Left ventricle myocardium inferior (tissue), 1 donor: ENCODE measurements around the gene PPM1L. TPM values are rescaled to one million over a fixed set of nuclear protein-coding genes. Genes with fewer than 3 reads are reported as not detected.

Experiments
- DNase-seq: peaks from one replicate; pipeline ENCODE4 v3.0.0-alpha.2; 2020
- H3K27ac ChIP-seq: fragments of 200-600 bp; replicated peaks from 2 replicates; pipeline ENCODE4 v1.8.0; 2021
- H3K27me3 ChIP-seq: fragments of 200-600 bp; 2 replicates; pipeline ENCODE4 v1.8.0; 2021; ENCODE audit warnings: low read depth
- H3K36me3 ChIP-seq: fragments of 200-600 bp; 2 replicates; pipeline ENCODE4 v1.8.0; 2021
- H3K4me1 ChIP-seq: fragments of 200-600 bp; 2 replicates; pipeline ENCODE4 v1.8.0; 2021
- H3K4me3 ChIP-seq: fragments of 200-600 bp; 2 replicates; pipeline ENCODE4 v1.8.0; 2021; ENCODE audit warnings: mild to moderate bottlenecking, moderate library complexity
- H3K9me3 ChIP-seq: fragments of 200-600 bp; replicated peaks from 2 replicates; pipeline ENCODE4 v1.8.0; 2021
- intact Hi-C: fragments of 100-400 bp; cut with micrococcal nuclease; formaldehyde crosslinking; loops from one replicate; pipeline ENCODE4 v1.11.0; 2022
- total RNA-seq: library from RNA; stranded (reverse); fragmentation: NEBNext Ultra II Directional; extraction: Animal tissue kit (Norgen Biotek cat#: 25700); gene quantifications from one replicate; pipeline ENCODE4 v1.2.1, GENCODE V29; 2021
- TF ChIP-seq, protein P1 (sequence below): fragments of 200-600 bp; IDR thresholded peaks from 2 replicates; pipeline ENCODE4 v1.8.0; 2021; ENCODE audit warnings: antibody characterized with exemption, mild to moderate bottlenecking, borderline replicate concordance
- donor health status: DM: no; HTN: yes; CAD: no; lungs with severe emphysema.

PPM1L gene
- total RNA-seq, 1 donor from 2014 or later: 51.1 TPM

DNA sequence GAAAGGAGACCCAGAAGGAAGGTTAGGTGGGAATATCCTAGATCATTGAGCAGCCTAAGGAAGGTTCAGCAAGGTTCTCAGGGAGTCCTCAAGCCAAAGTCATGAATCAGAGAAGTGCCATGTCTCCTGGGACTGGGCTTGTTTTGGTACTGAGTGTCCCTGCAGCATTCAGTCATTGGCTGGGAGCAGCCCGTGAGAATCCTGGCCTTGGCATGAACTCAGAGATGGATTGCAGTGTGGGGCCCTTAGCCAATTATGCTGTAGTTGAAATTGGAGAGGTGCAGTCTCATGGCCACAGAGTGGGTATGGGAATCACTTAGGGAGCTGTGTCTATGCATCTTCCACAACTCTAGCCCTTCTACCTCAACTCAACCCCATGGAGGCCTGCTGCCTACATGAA, 17.0 kb upstream of the PPM1L start:
- H3K36me3 ChIP-seq: no peaks in the 10 kb centered on the region
- peaks cover 35% of the 10 kb centered on the region for H3K4me1 ChIP-seq
- TF ChIP-seq, protein P1, sequence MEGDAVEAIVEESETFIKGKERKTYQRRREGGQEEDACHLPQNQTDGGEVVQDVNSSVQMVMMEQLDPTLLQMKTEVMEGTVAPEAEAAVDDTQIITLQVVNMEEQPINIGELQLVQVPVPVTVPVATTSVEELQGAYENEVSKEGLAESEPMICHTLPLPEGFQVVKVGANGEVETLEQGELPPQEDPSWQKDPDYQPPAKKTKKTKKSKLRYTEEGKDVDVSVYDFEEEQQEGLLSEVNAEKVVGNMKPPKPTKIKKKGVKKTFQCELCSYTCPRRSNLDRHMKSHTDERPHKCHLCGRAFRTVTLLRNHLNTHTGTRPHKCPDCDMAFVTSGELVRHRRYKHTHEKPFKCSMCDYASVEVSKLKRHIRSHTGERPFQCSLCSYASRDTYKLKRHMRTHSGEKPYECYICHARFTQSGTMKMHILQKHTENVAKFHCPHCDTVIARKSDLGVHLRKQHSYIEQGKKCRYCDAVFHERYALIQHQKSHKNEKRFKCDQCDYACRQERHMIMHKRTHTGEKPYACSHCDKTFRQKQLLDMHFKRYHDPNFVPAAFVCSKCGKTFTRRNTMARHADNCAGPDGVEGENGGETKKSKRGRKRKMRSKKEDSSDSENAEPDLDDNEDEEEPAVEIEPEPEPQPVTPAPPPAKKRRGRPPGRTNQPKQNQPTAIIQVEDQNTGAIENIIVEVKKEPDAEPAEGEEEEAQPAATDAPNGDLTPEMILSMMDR: no peak
- H3K9me3 ChIP-seq: no peaks in the 10 kb centered on the region
- no peaks in the 10 kb centered on the region for H3K27me3 ChIP-seq
- intact Hi-C loops: no loop called here
- peak; percentile 38 for DNase-seq
- peak overlapping the region; percentile 79 for H3K27ac ChIP-seq
- H3K4me3 ChIP-seq: no peak overlapping the region

DNA sequence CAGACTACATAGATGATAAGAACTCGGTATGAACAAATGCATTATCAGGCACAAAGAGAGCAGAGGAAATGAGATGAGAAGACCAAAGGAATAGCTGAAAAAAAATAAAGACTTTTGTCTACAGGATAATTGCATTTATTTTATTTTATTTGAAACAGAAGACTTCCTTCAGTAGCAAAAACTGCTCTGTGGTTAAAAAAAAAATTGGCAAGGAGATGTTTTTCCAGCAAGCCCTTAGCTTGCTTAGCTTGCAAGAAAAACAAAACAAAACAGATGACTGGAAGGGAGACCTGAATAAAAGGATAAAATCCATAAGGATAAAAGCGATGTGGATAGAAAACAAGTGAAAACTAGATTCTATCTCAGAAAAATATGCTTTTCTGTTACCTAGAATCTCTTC, 9.1 kb upstream of the PPM1L start:
- H3K27ac ChIP-seq: no peak overlapping the region
- peaks cover 23% of the 10 kb centered on the region for H3K4me1 ChIP-seq
- intact Hi-C loops: no loop called here
- no peaks in the 10 kb centered on the region for H3K9me3 ChIP-seq
- TF ChIP-seq, protein P1: no peak
- no peaks in the 10 kb centered on the region for H3K36me3 ChIP-seq
- DNase-seq: no peak
- H3K4me3 ChIP-seq: no peak overlapping the region
- H3K27me3 ChIP-seq: no peaks in the 10 kb centered on the region

DNA sequence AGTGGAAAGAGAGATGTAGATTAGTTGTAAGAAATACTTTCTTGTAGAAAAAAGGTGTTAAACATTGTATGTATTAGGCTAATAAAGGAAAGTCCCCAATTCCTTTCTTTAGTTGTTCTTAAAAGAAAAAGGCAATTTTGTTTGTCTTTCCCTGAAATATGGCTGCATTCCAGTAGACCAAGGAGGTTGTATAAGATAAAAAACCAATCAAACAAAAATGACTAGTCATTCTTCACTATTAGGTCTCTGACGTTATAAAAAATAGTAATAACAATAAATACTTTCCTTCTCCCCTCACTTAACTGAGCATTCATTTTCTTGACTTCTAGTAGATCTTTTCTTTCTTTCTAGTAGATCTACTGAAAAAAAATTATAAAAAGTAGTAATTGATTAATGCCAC, 8.6 kb upstream of the PPM1L start:
- intact Hi-C loops: no loop called here
- H3K4me1 ChIP-seq: peaks cover 23% of the 10 kb centered on the region
- no peaks in the 10 kb centered on the region for H3K9me3 ChIP-seq

DNA sequence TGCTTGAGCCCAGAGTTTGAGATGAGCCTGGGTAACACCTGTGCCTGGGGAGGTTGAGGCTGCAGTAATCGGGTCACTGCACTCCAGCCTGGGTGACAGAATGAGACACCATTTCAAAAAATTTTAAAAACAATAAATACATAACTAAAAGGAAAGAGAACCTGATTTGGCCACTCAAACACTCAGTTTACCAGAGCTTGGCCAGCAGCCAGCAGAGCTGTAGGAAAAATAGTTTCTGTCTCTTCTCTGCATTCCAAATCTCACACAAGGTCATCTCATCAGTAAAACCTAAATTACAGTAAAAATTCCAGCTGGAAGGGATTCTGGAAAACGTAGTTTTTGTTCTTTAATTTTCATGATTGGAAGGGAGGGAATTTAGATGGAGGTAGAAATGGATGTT, 7.8 kb upstream of the PPM1L start:
- TF ChIP-seq, protein P1: no peak
- intact Hi-C loops: no loop called here
- no peak for DNase-seq

More for the DNA sequence above, 8.6 kb upstream of the PPM1L start:
- Histone ChIP-seq H3K27me3 (no peaks in the 10 kb centered on the region), H3K4me3 (no peak overlapping the region), H3K36me3 (no peaks in the 10 kb centered on the region), H3K27ac (no peak overlapping the region)
- no peak for DNase-seq
- TF ChIP-seq, protein P1: no peak

DNA sequence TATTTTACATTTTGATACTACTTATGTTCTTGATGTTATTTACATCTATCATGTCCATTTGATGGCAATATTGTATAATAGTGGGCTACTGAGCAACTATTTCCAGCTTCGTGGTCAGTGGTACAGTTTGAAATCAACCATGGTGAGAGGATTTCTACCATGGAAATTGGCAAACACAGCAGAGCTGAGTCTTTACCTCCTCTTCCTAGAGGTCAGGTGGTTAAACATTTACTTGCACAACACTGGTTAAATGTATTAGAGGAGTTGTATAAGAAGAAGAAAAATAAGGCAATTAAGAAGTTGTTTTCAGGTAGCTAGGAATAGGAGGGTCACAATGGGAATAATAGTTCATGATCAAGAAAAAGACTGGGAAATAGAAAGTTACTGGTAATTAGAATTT, 7.2 kb upstream of the PPM1L start:
- Histone ChIP-seq H3K4me1 (peaks cover 34% of the 10 kb centered on the region), H3K27me3 (no peaks in the 10 kb centered on the region), H3K9me3 (no peaks in the 10 kb centered on the region), H3K27ac (no peak overlapping the region), H3K4me3 (no peak overlapping the region), H3K36me3 (no peaks in the 10 kb centered on the region)
- intact Hi-C loops: no loop called here
- no peak for DNase-seq
- TF ChIP-seq, protein P1: no peak

More for the DNA sequence above, 7.8 kb upstream of the PPM1L start:
- H3K36me3 ChIP-seq: no peaks in the 10 kb centered on the region
- no peak overlapping the region for H3K27ac ChIP-seq
- H3K27me3 ChIP-seq: no peaks in the 10 kb centered on the region
- H3K9me3 ChIP-seq: no peaks in the 10 kb centered on the region
- no peak overlapping the region for H3K4me3 ChIP-seq
- H3K4me1 ChIP-seq: peaks cover 28% of the 10 kb centered on the region

DNA sequence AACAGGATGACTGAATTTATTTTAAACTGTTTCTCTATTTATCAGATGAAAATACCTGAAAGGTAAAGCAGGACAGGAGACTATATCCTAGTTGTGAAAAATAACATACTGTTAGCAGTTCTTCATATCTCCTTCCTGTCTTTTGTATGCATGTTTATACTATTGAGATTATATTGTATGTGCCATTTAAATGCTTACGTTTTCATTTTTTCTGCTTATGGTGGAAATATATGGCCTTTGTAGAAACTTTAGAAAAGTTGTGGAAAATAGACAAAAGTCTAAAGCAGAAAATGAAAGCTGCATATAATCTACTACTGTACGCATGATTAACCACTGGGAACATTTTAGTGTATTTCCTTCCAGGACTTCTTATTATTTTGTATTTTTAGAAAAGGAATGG, 2.1 kb upstream of the PPM1L start:
- H3K27ac ChIP-seq: peak overlapping the region; percentile 96

More for the DNA sequence above, 2.1 kb upstream of the PPM1L start:
- Histone ChIP-seq H3K27me3 (no peaks in the 10 kb centered on the region), H3K4me1 (peaks cover 52% of the 10 kb centered on the region), H3K9me3 (no peaks in the 10 kb centered on the region), H3K36me3 (no peaks in the 10 kb centered on the region), H3K4me3 (peak overlapping the region; percentile 94)
- TF ChIP-seq, protein P1: no peak
- intact Hi-C loops: no loop called here
- no peak for DNase-seq
